ENCODE measurements around the gene MAP4K3. TPM values are rescaled to one million over a fixed set of nuclear protein-coding genes. Genes with fewer than 3 reads are reported as not detected.

The MAP4K3 gene
- total RNA-seq, 1 experiment from 2014 or later = 21.0 TPM

- no peak for DNase-seq (ENCODE audit: low read depth)
Measured at GRCh38 chr2:39445934-39446333, 8.8 kb upstream of the MAP4K3 start.

- DNase-seq (ENCODE audit: low read depth) = no peak
Measured at GRCh38 chr2:39443009-39443408, 5.9 kb upstream of the MAP4K3 start.

- DNase-seq (ENCODE audit: low read depth) = no peak
Measured at GRCh38 chr2:39437522-39438296, 624 bp upstream of the MAP4K3 start.

- DNase-seq (ENCODE audit: low read depth) = peak; percentile 67
Measured at GRCh38 chr2:39435741-39436591, 1.1 kb downstream of the MAP4K3 start.

- DNase-seq (ENCODE audit: low read depth) = no peak
Measured at GRCh38 chr2:39435234-39435633, 1.9 kb downstream of the MAP4K3 start.

- peak; percentile 21 for DNase-seq (ENCODE audit: low read depth)
Measured at GRCh38 chr2:39434233-39434897, 2.7 kb downstream of the MAP4K3 start.

- DNase-seq (ENCODE audit: low read depth) = no peak
Measured at GRCh38 chr2:39433586-39434195, 3.4 kb downstream of the MAP4K3 start.

- DNase-seq (ENCODE audit: low read depth) = no peak
Measured at GRCh38 chr2:39432701-39433100, 4.4 kb downstream of the MAP4K3 start.

- peak; percentile 66 for DNase-seq (ENCODE audit: low read depth)
Measured at GRCh38 chr2:39431592-39432316, 5.3 kb downstream of the MAP4K3 start.

- no peak for DNase-seq (ENCODE audit: low read depth)
Measured at GRCh38 chr2:39429746-39430145, 7.3 kb downstream of the MAP4K3 start.

GRCh38 chr2:39424951-39425350 lies 12.1 kb downstream of the MAP4K3 start:
- no peak for DNase-seq (ENCODE audit: low read depth)

GRCh38 chr2:39422700-39423099 lies 14.4 kb downstream of the MAP4K3 start:
- DNase-seq (ENCODE audit: low read depth) = no peak

- no peak for DNase-seq (ENCODE audit: low read depth)
Measured at GRCh38 chr2:39421354-39421753, 15.7 kb downstream of the MAP4K3 start.

GRCh38 chr2:39419282-39420223 lies 17.5 kb downstream of the MAP4K3 start:
- DNase-seq (ENCODE audit: low read depth) = no peak

- DNase-seq (ENCODE audit: low read depth) = no peak
Measured at GRCh38 chr2:39418491-39418890, 18.6 kb downstream of the MAP4K3 start.

- DNase-seq (ENCODE audit: low read depth) = no peak
Measured at GRCh38 chr2:39416140-39416539, 20.9 kb downstream of the MAP4K3 start.

- no peak for DNase-seq (ENCODE audit: low read depth)
Measured at GRCh38 chr2:39413063-39413737, 23.9 kb downstream of the MAP4K3 start.

- peak; percentile 91 for DNase-seq (ENCODE audit: low read depth)
Measured at GRCh38 chr2:39411181-39411944, 25.7 kb downstream of the MAP4K3 start.

Data from M059J (cell line).